Stimulated activated CD4-positive, alpha-beta T cell treated with anti-CD3 and anti-CD28 coated beads, Interleukin-15, amount 100 ng/mL, for 1 hour (primary cell): ENCODE data around the gene PODXL.
"Not testable (repeated sequence)": the region's sequence is repeated elsewhere in the genome, so short reads cannot be mapped to it uniquely, and the experiment has no call there.

Experiments used
- DNase-seq, 2 donors: peaks; one replicate each; pipeline ENCODE4 v3.0.0-alpha.2; 2020; ENCODE audit warnings: low read depth in 1 of 2, low spot score in 1 of 2

PODXL gene

GRCh38 chr7:131511774-131512535 is 44.5 kb downstream of the PODXL start:
- no peak for DNase-seq

DNA sequence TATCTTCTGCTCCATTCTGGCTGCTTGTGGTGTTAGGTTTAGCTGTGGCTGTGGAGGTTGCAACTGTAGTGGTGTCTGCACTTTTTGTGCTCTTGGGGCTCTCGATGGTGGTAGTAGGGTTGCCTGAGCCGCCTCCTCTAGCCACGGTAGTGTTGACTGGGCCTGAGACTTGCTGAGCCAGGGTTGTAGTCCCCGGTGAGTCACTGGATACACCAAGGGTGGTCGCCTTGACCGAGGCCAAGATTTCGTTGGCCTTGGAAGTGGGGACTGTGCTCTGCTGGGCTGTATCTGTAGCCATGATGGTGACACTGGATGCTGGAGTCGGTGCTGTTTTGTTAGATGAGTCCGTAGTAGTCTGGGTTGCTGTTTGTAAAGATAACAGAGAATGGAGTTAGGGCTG is 45.4 kb downstream of the PODXL start:
- no peak for DNase-seq

- no peak for DNase-seq
Measured at GRCh38 chr7:131509781-131510180, 46.6 kb downstream of the PODXL start.

DNA sequence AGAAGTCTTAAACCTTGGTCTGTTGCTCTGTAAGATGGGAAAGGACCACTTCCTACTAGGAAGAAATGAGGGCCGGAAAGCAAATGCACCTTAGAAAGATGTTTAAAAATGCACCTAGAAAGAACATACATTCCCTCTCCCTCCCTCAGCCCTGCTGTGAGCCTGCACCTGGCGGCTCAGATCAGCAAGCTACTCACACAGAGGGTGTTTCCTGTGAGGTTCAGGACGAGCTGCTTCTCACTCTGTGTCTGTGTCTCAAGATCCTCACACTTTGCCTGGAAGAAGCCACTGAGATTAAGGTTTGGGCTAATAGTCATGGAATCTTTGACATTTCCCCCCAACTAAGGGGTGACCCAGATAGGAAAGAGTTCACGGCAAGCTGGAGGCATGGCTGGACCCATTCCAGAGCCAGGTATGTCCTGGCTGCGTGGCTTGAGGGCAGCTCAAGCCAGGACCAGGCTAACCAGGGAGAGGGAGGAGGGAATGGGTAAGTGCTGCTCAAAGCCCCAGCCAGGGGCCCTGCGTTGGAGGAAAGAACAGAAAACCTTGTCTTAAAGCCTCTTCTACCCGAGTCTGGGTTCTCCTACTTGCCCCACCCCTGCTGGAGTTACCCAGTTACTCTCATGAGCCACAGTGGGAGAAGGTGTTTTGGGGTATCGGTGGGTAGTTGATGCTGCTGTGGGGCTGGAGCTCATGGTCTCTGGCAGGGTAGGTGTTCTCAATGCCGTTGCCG is 47.5 kb downstream of the PODXL start:
- no peak for DNase-seq

DNA sequence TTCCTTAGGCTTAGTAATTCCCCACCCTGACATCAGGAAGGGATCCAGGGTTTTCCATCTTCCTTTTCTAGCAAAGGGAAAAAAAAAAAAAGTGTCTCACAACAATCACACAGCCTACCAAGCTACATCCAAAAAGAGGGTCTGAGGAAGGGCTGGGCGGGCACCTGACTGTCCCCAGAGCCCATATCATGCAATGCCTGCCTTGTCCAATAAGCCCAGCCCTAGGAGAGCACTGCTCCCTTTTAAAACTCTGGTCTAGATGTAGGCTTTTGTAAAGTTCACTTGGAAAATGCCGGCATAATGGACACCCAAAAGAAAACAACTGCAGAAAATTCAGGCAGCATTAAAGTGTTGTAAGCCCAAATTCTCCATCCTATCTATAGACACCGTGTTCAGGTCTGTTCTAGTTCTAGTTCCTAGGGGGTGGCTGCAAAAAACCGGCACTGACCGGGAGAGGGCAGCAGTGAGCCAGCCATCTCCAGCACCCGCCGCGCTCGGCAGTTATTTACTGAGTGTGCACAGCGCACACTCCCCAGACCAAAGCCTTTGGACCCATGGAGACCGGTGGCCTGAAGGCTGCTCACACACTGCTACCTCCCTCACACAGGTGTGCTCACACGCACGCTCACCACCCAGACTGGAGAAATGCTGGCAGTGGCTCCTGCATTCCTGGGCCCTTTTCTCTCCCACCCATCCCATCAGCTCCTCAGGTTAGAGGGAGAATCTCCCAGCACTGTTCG is 48.7 kb downstream of the PODXL start:
- peak; percentile 59 to 76 for DNase-seq

GRCh38 chr7:131506597-131506996 is 49.8 kb downstream of the PODXL start:
- DNase-seq, result no peak

DNA sequence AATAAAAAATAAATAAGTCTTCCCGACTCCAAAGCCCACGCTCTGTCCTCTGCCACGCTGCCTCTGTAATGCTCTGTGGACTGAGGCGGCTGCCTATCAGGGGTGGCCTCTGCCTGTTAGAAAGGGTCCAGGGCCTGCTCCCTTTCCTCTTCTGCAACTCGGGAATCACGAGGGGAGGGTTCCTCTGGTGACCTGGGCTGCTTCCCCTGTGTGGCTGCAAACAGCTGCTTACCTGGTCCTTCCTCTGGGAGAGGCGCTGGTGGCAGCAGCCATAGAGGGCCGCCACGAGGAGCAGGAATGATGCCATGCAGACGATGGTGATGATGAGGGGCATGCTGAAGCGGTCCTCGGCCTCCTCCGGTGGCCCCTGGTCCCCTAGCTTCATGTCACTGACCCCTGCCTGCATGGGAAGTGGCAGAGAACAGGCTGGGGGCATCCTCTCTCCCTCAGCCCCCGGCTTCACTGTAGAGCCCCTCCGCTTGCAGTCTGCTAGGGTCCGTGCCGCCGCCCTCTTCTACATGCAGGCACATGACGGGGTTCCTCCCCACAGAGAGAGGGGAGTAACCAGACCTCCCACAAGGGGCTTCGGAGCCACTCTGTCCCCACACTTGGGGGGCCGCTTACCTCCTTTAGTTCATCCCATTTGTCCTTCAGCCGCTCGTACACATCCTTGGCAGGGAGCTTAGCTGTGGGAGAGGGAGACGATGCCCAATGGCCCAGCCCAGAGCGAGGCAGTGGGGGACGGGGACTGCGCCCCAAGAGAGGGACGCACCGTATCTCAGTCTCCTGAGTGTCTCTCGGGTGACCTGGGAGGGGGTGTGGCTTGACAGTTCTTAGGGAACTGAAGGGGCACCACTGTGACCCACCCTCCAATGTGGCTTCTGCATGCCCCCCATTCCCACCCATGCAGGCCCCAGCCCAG is 50.5 kb downstream of the PODXL start:
- DNase-seq, result no peak

- not testable (repeated sequence) for DNase-seq
Measured at GRCh38 chr7:131505037-131505620, 51.3 kb downstream of the PODXL start.

- DNase-seq, result no peak
Measured at GRCh38 chr7:131504157-131504899, 52.1 kb downstream of the PODXL start.

GRCh38 chr7:131503639-131504038 is 52.8 kb downstream of the PODXL start:
- no peak for DNase-seq

GRCh38 chr7:131502810-131503508 is 53.5 kb downstream of the PODXL start:
- no peak for DNase-seq

DNA sequence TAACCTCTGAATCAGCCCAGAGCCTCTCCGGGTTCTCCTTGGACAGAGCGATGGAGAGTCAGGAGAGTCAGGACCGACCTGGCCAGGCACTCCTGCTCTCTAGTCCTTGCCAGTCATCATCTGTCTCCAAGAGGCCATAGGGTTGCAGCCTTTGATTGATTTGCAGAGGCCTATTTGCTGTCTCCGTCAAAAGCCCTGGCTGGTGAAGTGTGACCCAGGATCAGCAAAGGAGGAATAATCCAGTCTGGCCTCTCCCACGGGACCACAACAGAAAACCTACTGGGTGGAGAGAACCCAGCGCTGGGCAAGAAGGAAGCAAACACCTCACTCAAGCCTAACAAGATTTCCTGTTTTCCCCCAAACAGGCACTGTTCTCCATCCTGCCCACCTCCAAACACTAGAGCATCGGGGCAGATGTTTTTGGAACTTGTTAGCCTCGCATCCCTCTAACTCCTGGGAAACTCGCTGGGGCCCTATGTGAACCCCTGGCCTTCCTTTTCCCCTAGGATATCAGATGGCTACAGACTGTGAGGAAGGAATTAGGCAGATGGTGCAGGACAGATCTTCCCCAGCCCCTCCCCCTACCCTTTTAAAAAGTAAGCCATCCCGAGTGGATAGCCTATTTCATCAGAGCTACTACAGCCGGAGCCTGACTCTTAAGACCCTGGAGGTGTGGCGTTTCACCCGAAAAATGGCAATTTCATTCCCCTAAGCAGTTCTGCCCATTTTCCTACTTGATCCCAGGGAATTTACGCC is 54.3 kb downstream of the PODXL start:
- DNase-seq, result no peak

DNA sequence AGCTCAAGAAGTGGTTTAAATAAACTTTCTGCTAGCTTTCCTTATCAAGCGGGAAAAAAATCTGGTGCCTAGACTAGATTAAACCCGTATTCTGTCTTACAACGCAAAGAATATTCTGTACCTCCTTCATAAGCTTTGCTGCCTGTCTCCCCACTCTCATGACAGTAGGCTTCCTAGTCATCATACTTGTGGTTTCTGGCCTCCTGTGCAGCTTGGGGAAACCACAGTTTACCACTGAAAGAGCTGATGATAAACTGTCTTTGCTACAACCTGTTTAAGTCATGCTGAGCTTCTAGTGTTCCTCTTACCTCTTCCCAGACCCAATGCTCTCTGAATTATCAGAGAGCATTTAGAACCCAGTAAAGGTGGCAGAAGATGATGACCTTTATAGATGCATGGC is 55.0 kb downstream of the PODXL start:
- DNase-seq, result no peak

- no peak for DNase-seq
Measured at GRCh38 chr7:131500357-131500756, 56.1 kb downstream of the PODXL start.

DNA sequence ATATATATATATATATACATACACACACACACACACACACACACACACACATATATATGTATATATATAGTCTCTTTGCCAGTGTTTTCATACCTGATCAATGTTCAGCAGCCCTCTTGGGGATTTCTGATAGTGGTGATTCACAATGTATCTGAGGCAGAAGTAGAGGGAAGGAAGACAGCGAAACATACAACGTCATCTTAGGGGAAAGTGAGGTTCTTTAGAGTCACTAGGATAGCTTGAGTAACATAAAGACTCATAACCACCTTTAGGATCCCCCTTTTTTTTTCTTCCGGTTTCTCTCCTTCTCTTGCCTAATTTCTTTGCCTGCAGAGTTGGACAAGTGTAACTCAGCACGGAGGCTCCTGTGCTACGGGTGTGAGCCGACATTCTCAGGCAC is 56.6 kb downstream of the PODXL start:
- no peak for DNase-seq

DNA sequence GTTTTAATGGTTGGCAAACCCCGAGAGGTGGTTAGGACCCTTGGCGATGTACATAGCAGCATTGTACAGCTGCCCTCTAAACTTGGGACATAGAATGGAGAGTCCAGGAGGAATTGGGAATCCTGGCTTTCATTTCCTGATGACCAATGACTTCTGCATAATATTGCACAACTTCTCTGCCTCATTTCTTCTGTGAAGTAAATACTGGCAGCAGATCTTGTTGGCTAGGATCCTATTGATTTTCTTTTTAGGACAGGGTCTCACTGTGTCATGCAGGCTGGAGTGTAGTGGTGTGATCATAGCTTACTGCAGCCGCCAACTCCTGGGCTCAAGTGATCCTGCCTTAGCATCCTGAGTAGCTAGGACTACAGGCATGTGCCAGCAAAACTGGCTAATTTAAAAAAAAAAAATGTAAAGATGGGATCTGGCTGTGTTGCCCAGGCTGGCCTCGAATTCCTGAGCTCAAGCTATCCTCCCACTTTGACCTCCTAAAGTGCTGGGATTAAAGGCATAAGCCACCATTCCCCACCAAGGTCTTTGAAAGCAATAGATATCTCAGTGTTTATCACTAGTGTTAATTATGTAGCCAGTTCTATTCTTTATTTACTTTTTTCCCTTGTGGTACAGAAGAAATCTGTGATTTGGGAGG is 58.1 kb downstream of the PODXL start:
- DNase-seq, result no peak

GRCh38 chr7:131497454-131497853 is 59.0 kb downstream of the PODXL start:
- DNase-seq, result no peak
